HEK293 (cell line): ENCODE results near the gene TRAPPC5.

Source experiments
- CTCF ChIA-PET: fragments of 350-600 bp; formaldehyde crosslinking; extraction: SDS; loops from one replicate; lab custom pipeline; 2021; ENCODE audit warnings: antibody characterized with exemption; lab: Yijun Ruan, JAX
- POLR2A ChIA-PET: fragments of 300-600 bp; formaldehyde crosslinking; extraction: SDS; loops from one replicate; lab custom pipeline; 2020; ENCODE audit warnings: antibody characterized with exemption, inconsistent platforms; lab: Yijun Ruan, JAX
- H3K27ac ChIP-seq: fragments of 200-500 bp; sonication (Bioruptor generic); 2 replicates; pipeline ENCODE4 v1.5.1; 2014; ENCODE audit warnings: low read depth, low read length, control low read depth, inconsistent platforms; ENCODE audit errors: extremely low read depth
- H3K36me3 ChIP-seq, 2 experiments: fragments of 200-500 bp in 1 of 2; sonication (Bioruptor generic) in 1 of 2; 1 replicate in 1 of 2; 2 replicates in 1 of 2; pipeline ENCODE4 v1.5.1; 2014 to 2017; ENCODE audit warnings: inconsistent platforms in 2 of 2, low read length in 2 of 2; ENCODE audit not compliant: control insufficient read depth in 2 of 2, insufficient read depth in 1 of 2
- H3K4me1 ChIP-seq: fragments of 200-500 bp; sonication (Bioruptor generic); 2 replicates; pipeline ENCODE4 v1.5.1; 2014; ENCODE audit warnings: mild to moderate bottlenecking, low read length, inconsistent platforms; ENCODE audit not compliant: control insufficient read depth, insufficient read depth
- H3K4me3 ChIP-seq: 2 replicates; pipeline ENCODE4 v1.5.1; 2011; ENCODE audit warnings: low read depth, mild to moderate bottlenecking, control low read depth, low read length, moderate library complexity
- H3K9me3 ChIP-seq: fragments of 200-500 bp; sonication (Bioruptor generic); 2 replicates; pipeline ENCODE4 v1.5.1; 2014; ENCODE audit warnings: low read depth, low read length, inconsistent platforms; ENCODE audit not compliant: control insufficient read depth, insufficient read depth
- SP7 ChIP-seq: fragments of 450-650 bp; formaldehyde crosslinking; IDR thresholded peaks from 2 replicates; pipeline ENCODE4 v1.5.1; 2016; ENCODE audit warnings: missing biosample characterization, missing genetic modification characterization
- TRIM28 ChIP-seq: IDR thresholded peaks from 2 replicates; pipeline ENCODE4 v1.6.1; 2011; ENCODE audit warnings: low read length, control low read depth, borderline replicate concordance
- YY2 ChIP-seq: fragments of 450-650 bp; formaldehyde crosslinking; IDR thresholded peaks from 2 replicates; pipeline ENCODE4 v1.5.1; 2016; ENCODE audit warnings: missing biosample characterization, missing genetic modification characterization
- ZBTB48 ChIP-seq: fragments of 450-650 bp; formaldehyde crosslinking; IDR thresholded peaks from 2 replicates; pipeline ENCODE4 v1.5.1; 2016; ENCODE audit warnings: missing biosample characterization, missing genetic modification characterization
- ZBTB8A ChIP-seq: fragments of 450-650 bp; formaldehyde crosslinking; IDR thresholded peaks from 2 replicates; pipeline ENCODE4 v1.5.1; 2016; ENCODE audit warnings: missing biosample characterization, missing genetic modification characterization
- ZIC2 ChIP-seq: fragments of 450-650 bp; formaldehyde crosslinking; IDR thresholded peaks from 2 replicates; pipeline ENCODE4 v1.5.1; 2016; ENCODE audit warnings: missing biosample characterization, missing genetic modification characterization
- ZNF114 ChIP-seq: fragments of 450-650 bp; formaldehyde crosslinking; IDR thresholded peaks from 2 replicates; pipeline ENCODE4 v1.5.0; 2017; ENCODE audit warnings: missing biosample characterization, missing genetic modification characterization
- ZNF121 ChIP-seq: fragments of 450-650 bp; formaldehyde crosslinking; IDR thresholded peaks from 2 replicates; pipeline ENCODE4 v1.5.1; 2016; ENCODE audit warnings: missing biosample characterization, missing genetic modification characterization
- ZNF155 ChIP-seq: fragments of 450-650 bp; formaldehyde crosslinking; IDR thresholded peaks from 2 replicates; pipeline ENCODE4 v1.5.1; 2016; ENCODE audit warnings: missing biosample characterization, missing genetic modification characterization
- ZNF169 ChIP-seq: fragments of 450-650 bp; formaldehyde crosslinking; IDR thresholded peaks from 2 replicates; pipeline ENCODE4 v1.5.1; 2016; ENCODE audit warnings: missing biosample characterization, missing genetic modification characterization
- ZNF18 ChIP-seq: fragments of 450-650 bp; formaldehyde crosslinking; IDR thresholded peaks from 2 replicates; pipeline ENCODE4 v1.5.1; 2016; ENCODE audit warnings: missing biosample characterization, missing genetic modification characterization
- ZNF202 ChIP-seq: fragments of 450-650 bp; formaldehyde crosslinking; IDR thresholded peaks from 2 replicates; pipeline ENCODE4 v1.5.1; 2016; ENCODE audit warnings: missing biosample characterization, missing genetic modification characterization, borderline replicate concordance
- ZNF335 ChIP-seq: fragments of 450-650 bp; formaldehyde crosslinking; conservative IDR thresholded peaks from 2 replicates; pipeline ENCODE4 v1.5.1; 2016; ENCODE audit warnings: missing biosample characterization, missing genetic modification characterization
- ZNF366 ChIP-seq: fragments of 450-650 bp; formaldehyde crosslinking; conservative IDR thresholded peaks from 2 replicates; pipeline ENCODE4 v1.5.1; 2016; ENCODE audit warnings: missing biosample characterization, missing genetic modification characterization
- ZNF48 ChIP-seq: fragments of 450-650 bp; formaldehyde crosslinking; IDR thresholded peaks from 2 replicates; pipeline ENCODE4 v1.5.1; 2016; ENCODE audit warnings: missing biosample characterization, missing genetic modification characterization
- ZNF529 ChIP-seq: fragments of 450-650 bp; formaldehyde crosslinking; IDR thresholded peaks from 2 replicates; pipeline ENCODE4 v1.5.1; 2017; ENCODE audit warnings: missing genetic modification characterization, missing biosample characterization; ENCODE audit not compliant: insufficient replicate concordance
- ZNF558 ChIP-seq: fragments of 450-650 bp; formaldehyde crosslinking; IDR thresholded peaks from 2 replicates; pipeline ENCODE4 v1.5.1; 2016; ENCODE audit warnings: missing biosample characterization, missing genetic modification characterization
- ZNF585B ChIP-seq: fragments of 450-650 bp; formaldehyde crosslinking; IDR thresholded peaks from 2 replicates; pipeline ENCODE4 v1.5.1; 2016; ENCODE audit warnings: missing biosample characterization, missing genetic modification characterization
- ZNF645 ChIP-seq: fragments of 450-650 bp; formaldehyde crosslinking; IDR thresholded peaks from 2 replicates; pipeline ENCODE4; 2016; ENCODE audit warnings: missing biosample characterization, missing genetic modification characterization
- ZNF704 ChIP-seq: fragments of 450-650 bp; formaldehyde crosslinking; IDR thresholded peaks from 2 replicates; pipeline ENCODE4 v1.5.1; 2016; ENCODE audit warnings: missing biosample characterization, missing genetic modification characterization
- ZNF776 ChIP-seq: fragments of 450-650 bp; formaldehyde crosslinking; IDR thresholded peaks from 2 replicates; pipeline ENCODE4 v1.5.0; 2017; ENCODE audit warnings: missing biosample characterization, missing genetic modification characterization, borderline replicate concordance
- ZNF777 ChIP-seq: fragments of 450-650 bp; formaldehyde crosslinking; IDR thresholded peaks from 2 replicates; pipeline ENCODE4 v1.5.1; 2017; ENCODE audit warnings: missing biosample characterization, missing genetic modification characterization, borderline replicate concordance
- ZNF785 ChIP-seq: fragments of 450-650 bp; formaldehyde crosslinking; IDR thresholded peaks from 2 replicates; pipeline ENCODE4 v1.5.1; 2016; ENCODE audit warnings: missing biosample characterization, missing genetic modification characterization
- ZSCAN4 ChIP-seq: fragments of 450-650 bp; formaldehyde crosslinking; IDR thresholded peaks from 2 replicates; pipeline ENCODE4 v1.5.1; 2017; ENCODE audit warnings: missing biosample characterization, missing genetic modification characterization

TRAPPC5 gene

GRCh38 chr19:7637374-7638256, 43.0 kb upstream of the TRAPPC5 start:
- no peaks in the 10 kb centered on the region for H3K4me1 ChIP-seq
- no peaks in the 10 kb centered on the region for H3K9me3 ChIP-seq
- peak overlapping the region; percentile 29; the same call in 1 of the 2 replicates for H3K27ac ChIP-seq
- peak overlapping the region; percentile 83 for H3K4me3 ChIP-seq
- ChIA-PET POLR2A (interaction anchor here (1.4 kb wide), 2 partner anchors 8 to 14 kb away, joined by 6 to 7 read pairs; partner anchors contain the start of genes PET100 and XAB2), CTCF (interaction anchor here (0.5 to 2.0 kb wide), 6 partner anchors 15 to 242 kb away, joined by 3 to 7 read pairs (median 4); partner anchors contain the start of gene TRAPPC5)
- peaks cover 7 to 12% of the 10 kb centered on the region in 2 experiments; a peak in 2 of 3 replicates for H3K36me3 ChIP-seq
- TF ChIP-seq ZNF704 (tag by site-specific recombination): no peak
- no peak for TF ChIP-seq YY2 (tag by site-specific recombination)
- 0 out of 2 replicates have a peak, but pooled peaks have one; percentile 33 for TF ChIP-seq ZIC2 (tag by site-specific recombination)
- TF ChIP-seq ZBTB8A (tag by site-specific recombination): 0 out of 2 replicates have a peak, but pooled peaks have one; percentile 4
- no peak for TF ChIP-seq ZNF121 (tag by site-specific recombination)
- no peak for TF ChIP-seq ZNF645 (tag by site-specific recombination)
- TF ChIP-seq ZNF202 (tag by site-specific recombination): no peak
- peak; percentile 40; the same call in 1 of the 2 replicates for TF ChIP-seq ZBTB48 (tag by site-specific recombination)
- TF ChIP-seq ZNF335 (tag by site-specific recombination): no peak
- TF ChIP-seq ZNF776: no peak

GRCh38 chr19:7638802-7639465, 41.7 kb upstream of the TRAPPC5 start:
- Histone ChIP-seq H3K36me3 (peaks cover 7 to 12% of the 10 kb centered on the region in 2 experiments; a peak in 2 of 3 replicates), H3K4me3 (no peak overlapping the region), H3K9me3 (no peaks in the 10 kb centered on the region), H3K4me1 (no peaks in the 10 kb centered on the region), H3K27ac (no peak overlapping the region)
- POLR2A ChIA-PET: interaction anchor here (0.5 to 0.7 kb wide), 2 partner anchors 10 to 262 kb away, joined by 3 to 4 read pairs; no protein-coding TSS in a partner anchor
- CTCF ChIA-PET: interaction anchor here (2.0 kb wide), 1 partner anchor 41 kb away, joined by 7 read pairs; the partner anchor contains the start of gene TRAPPC5
- TF ChIP-seq ZNF366 (tag by site-specific recombination) (peak; percentile 28; the same call in 1 of the 2 replicates), ZNF48 (tag by site-specific recombination) (no peak)

- ChIA-PET POLR2A (no interaction called here), CTCF (no interaction called here)
- Histone ChIP-seq H3K27ac (no peak overlapping the region), H3K9me3 (no peaks in the 10 kb centered on the region), H3K4me1 (no peaks in the 10 kb centered on the region), H3K4me3 (no peak overlapping the region), H3K36me3 (peaks cover 7 to 17% of the 10 kb centered on the region in 2 experiments; a peak in 2 of 3 replicates)
- TF ChIP-seq ZNF366 (tag by site-specific recombination): no peak
- no peak for TF ChIP-seq ZNF169 (tag by site-specific recombination)
- TF ChIP-seq ZNF18 (tag by site-specific recombination): peak; percentile 56; the same call in 1 of the 2 replicates
- no peak for TF ChIP-seq ZNF558 (tag by site-specific recombination)
- no peak for TF ChIP-seq TRIM28
- TF ChIP-seq ZNF585B: no peak
- no peak for TF ChIP-seq SP7 (tag by site-specific recombination)
- TF ChIP-seq ZNF777 (tag by site-specific recombination): no peak
- 0 out of 2 replicates have a peak, but pooled peaks have one; percentile 50 for TF ChIP-seq ZNF785 (tag by site-specific recombination)
- no peak for TF ChIP-seq ZNF335 (tag by site-specific recombination)
- 0 out of 2 replicates have a peak, but pooled peaks have one; percentile 11 for TF ChIP-seq YY2 (tag by site-specific recombination)
- TF ChIP-seq ZNF155 (tag by site-specific recombination): no peak
- TF ChIP-seq ZSCAN4 (tag by site-specific recombination): peak; percentile 99
- TF ChIP-seq ZNF114 (tag by site-specific recombination): no peak
- TF ChIP-seq ZNF529: no peak
Observed at GRCh38 chr19:7639863-7640348, 40.7 kb upstream of the TRAPPC5 start.
